Stimulated activated CD4-positive, alpha-beta T cell treated with anti-CD3 and anti-CD28 coated beads, TNF-alpha, amount 100 ng/mL, for 24 hours (primary cell): ENCODE results near the gene A2M.
"Not testable (repeated sequence)": the region's sequence is repeated elsewhere in the genome, so short reads cannot be mapped to it uniquely, and the experiment has no call there.

Experiments used
- DNase-seq, 3 experiments: peaks; one replicate each; pipeline ENCODE4 v3.0.0-alpha.2; 2020; ENCODE audit warnings: low read depth in 3 of 3

A2M gene

DNA sequence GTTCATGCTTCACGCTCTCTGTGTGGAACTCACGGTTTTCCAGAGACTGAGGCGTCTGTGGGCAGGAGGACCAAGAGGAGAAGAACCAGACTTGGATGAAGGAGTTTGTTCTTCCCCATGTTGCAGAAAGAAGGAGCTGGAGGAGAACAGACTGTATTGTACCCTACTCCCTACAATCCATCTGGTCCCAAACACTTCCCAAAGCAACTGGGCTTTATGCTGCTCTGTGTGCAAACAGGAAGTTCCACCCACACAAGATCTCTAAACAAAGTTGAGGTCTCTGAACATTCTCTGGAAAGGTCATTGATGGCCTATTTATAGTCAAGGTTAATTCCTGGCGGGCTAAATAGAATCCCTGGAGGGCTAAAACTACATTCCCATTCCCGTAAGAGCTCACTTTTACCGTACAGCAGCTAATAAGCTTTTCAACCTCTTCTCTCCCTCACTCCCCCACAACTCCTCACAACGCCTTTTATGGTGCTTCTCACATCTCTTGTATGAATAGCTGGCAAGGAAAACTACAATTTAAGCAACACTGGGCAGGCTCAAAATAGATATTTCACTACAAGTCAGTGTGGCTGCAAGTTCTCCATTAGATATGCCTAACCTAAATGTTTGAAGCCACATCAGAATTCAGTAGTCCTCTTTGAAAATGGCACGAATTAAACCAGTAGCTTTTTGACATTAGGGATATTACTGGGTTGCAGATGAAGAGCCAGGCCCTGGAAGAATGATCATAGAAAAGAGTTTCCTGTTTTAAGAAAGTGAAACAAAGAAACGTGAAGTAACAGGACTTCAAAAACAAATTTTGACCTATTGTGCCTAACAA is at the start of gene A2M:
TSS of gene A2M (minus strand) at position 189 of the 829 bp plus-strand sequence. CDS start at position 119, 70 bp downstream.
- no peak for DNase-seq

- DNase-seq: no peak
Observed at GRCh38 chr12:9163392-9163791, 47.7 kb upstream of the A2M start.

GRCh38 chr12:9156119-9156518 is 40.4 kb upstream of the A2M start:
- no peak for DNase-seq

DNA sequence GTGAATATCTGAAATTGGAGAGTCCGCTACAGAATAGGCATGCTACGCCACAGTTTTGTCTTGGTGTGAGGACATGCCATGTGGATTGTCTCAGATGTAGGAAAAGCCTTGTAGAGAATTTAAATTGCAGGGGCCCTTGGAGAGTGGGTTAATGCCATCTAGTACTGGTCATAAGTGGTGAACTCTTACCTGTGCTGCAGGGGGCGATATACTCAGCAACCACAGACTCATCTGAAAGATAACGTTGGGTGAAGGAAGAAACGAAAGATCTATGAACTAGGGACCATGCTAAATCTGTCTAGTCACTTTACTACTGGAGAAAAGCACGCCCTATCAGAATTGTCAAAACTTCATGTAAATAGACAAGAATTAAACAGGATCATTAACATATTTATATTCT is 33.7 kb upstream of the A2M start:
- DNase-seq: no peak

DNA sequence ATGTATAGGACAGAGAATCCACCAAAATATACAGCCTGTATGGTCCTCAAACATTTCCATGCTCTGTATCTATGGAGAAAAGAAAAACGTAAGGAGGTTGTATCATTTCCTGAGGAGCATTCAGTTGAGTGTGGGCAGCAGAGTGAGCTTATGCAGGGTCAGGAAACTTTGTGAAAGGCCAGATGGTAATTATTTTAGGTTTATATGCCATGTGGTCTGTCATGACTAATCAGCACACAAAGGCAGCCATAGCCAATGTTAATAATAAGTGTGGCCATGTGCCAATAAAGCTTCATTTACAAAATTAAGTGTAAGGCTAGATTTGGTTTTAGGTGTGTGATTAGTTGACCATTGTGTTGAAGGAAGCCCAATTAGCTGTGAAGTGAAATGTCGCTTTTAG is 33.2 kb upstream of the A2M start:
- no peak for DNase-seq

GRCh38 chr12:9147461-9147860 is 31.7 kb upstream of the A2M start:
- no peak for DNase-seq

GRCh38 chr12:9144730-9145106 is 29.0 kb upstream of the A2M start:
- no peak for DNase-seq

- no peak for DNase-seq
Observed at GRCh38 chr12:9143929-9144729, 28.4 kb upstream of the A2M start.

- no peak for DNase-seq
Observed at GRCh38 chr12:9143137-9143536, 27.4 kb upstream of the A2M start.

GRCh38 chr12:9139588-9140290 is 24.0 kb upstream of the A2M start:
- not testable (repeated sequence) for DNase-seq

GRCh38 chr12:9135903-9136310 is 20.2 kb upstream of the A2M start:
- no peak for DNase-seq

- peak in 1 of 3 experiments; percentile 9 for DNase-seq
Observed at GRCh38 chr12:9134981-9135628, 19.4 kb upstream of the A2M start.

GRCh38 chr12:9133216-9133916 is 17.6 kb upstream of the A2M start:
- no peak for DNase-seq

DNA sequence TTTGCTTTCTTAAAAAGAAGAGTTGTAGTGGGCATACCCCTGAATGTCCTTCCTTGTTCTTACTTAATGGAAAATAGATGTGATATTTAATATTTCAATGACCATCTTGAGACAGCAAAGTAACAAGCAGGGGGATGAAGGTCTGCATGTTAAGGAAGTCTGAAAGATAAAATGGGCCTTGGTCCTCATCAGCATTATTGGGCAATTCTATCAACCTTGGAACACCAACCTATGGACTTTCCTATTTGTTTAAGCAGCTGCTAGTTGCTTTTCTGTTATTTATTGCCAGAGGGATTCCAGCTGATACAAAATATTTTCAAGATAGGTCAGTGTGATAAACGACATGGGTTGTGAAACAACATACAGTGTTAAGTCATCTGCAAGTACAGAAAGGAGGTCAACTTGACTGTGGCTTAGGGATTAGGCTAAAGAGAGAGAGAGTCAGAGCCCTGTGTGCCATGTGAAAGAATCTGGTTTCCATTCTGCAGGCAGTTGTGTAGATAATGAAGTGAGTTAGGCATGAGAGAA is 16.4 kb upstream of the A2M start:
- DNase-seq: no peak

- no peak for DNase-seq
Observed at GRCh38 chr12:9130244-9130643, 14.5 kb upstream of the A2M start.

GRCh38 chr12:9127936-9128663 is 12.4 kb upstream of the A2M start:
- DNase-seq: no peak

DNA sequence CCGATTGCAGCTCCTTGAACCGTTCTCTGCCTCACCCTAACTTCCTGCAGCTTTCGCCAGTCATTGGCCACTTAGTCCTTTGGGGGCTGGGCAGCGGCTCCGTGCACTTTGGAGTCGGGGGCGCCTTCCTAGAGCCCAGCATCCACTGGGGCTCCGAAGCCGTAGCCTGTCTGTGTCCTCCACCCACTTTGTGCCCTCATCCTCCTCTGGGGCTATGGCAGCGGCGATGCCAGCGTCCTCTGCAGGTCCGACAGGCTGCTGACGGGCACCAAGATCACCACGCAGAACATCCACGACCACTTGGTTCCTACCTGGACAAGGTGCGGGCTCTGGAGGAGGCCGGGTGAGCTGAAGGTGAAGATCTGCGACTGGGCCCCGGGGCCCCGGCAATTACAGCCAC is 11.8 kb upstream of the A2M start:
- no peak for DNase-seq

DNA sequence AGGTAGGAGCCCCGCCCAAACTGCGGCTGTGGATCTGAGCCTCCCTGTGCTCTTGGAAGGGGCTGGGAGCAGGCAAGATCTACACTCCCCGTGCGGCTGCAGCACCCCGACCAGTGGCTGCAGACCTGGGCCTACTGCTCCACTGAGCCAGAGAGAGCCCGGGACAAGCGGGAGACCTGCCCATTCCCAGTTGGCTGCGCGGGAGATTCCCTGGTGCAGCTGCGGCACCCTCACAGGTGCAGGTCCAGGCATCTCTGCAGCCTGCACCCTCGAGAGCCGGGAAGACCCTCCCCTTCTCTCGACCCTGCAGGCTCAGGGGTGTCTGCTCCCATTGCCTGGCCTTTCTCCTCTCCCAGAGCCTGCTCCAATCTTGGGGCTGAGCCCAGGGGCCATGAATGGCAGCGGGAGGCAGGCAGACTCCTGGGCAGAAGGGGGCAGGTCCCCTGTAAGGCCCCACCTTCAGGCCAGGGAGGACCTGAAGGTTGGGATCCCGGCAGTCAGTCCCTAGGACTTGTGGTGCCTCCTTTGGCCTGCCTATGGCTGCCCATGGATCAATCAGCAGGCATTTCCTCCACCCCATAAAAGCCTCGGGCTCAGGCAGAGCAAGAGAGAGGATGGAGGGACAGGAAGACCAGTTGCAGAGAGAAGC is 8.8 kb upstream of the A2M start:
- DNase-seq: no peak

DNA sequence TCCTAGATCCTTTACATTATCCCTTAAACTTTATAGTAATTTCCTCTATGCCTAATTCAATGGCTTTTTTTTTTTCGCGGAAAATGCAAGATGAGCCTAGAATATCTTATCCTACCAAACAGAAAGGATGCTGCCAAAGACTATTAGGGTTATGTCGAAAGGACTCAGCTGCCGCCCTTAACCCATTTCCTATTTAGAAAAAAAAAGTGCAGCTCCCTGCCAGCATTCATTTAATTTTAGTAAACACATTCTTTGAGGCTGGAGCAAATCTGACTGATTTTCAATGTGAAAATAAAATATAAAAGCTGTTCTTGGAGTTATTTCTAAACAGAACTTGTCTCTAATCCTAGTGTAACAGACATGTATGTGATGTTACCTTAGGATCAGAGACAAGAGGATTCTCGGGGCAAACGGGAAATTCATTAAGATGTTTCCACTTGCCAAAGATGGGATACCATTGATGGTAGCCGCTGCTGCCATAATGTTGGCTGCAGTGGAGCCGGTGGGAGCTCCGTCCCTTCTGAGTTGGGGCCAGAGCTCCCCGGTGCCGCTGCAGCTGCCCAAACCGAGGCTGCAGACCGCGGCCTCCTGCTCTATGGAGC is 8.2 kb upstream of the A2M start:
- no peak for DNase-seq
